H54 (cell line): ENCODE results near the gene CLEC10A.
"Not testable (repeated sequence)": the region's sequence is repeated elsewhere in the genome, so short reads cannot be mapped to it uniquely, and the experiment has no call there.

Source experiments
- DNase-seq: peaks from one replicate; pipeline ENCODE4 v3.0.0; 2011; ENCODE audit warnings: low spot score, mixed read lengths; ENCODE audit not compliant: insufficient read length
- FAIRE-seq: peaks from 3 replicates; lab custom pipeline; 2011; peaks lifted over from hg19 to GRCh38; lab: Jason Lieb, UNC
- POLR2A ChIP-seq: IDR thresholded peaks from 2 replicates; pipeline ENCODE4 v1.6.1; 2011; ENCODE audit warnings: low read depth, mild to moderate bottlenecking, low read length

Gene CLEC10A

GRCh38 chr17:7079581-7080455 lies at the start of gene CLEC10A:
Gene CLEC10A (minus strand): TSS chr17:7080251. CDS start chr17:7078812, 1,439 bp downstream.
- DNase-seq: no peak
- TF ChIP-seq POLR2A: no peak
- no peak for FAIRE-seq

- FAIRE-seq: no peak
- no peak for TF ChIP-seq POLR2A
- no peak for DNase-seq
These were observed 49.3 kb upstream of the CLEC10A start for GRCh38 chr17:7129311-7129710.

GRCh38 chr17:7128160-7128559 lies 48.1 kb upstream of the CLEC10A start:
- DNase-seq (no peak), FAIRE-seq (no peak)
- TF ChIP-seq POLR2A: no peak

GRCh38 chr17:7127501-7127900 lies 47.5 kb upstream of the CLEC10A start:
- not testable (repeated sequence) for FAIRE-seq

GRCh38 chr17:7126386-7126785 lies 46.3 kb upstream of the CLEC10A start:
- FAIRE-seq: not testable (repeated sequence)

More at GRCh38 chr17:7127501-7127900, 47.5 kb upstream of the CLEC10A start:
- DNase-seq: not testable (repeated sequence)

GRCh38 chr17:7124923-7125322 lies 44.9 kb upstream of the CLEC10A start:
- no peak for TF ChIP-seq POLR2A
- FAIRE-seq (no peak), DNase-seq (no peak)

More at GRCh38 chr17:7126386-7126785, 46.3 kb upstream of the CLEC10A start:
- DNase-seq: not testable (repeated sequence)

GRCh38 chr17:7123844-7124243 lies 43.8 kb upstream of the CLEC10A start:
- no peak for TF ChIP-seq POLR2A
- FAIRE-seq (no peak), DNase-seq (no peak)

- FAIRE-seq: no peak
These were observed 42.3 kb upstream of the CLEC10A start for GRCh38 chr17:7122381-7122780.

GRCh38 chr17:7120635-7121034 lies 40.6 kb upstream of the CLEC10A start:
- DNase-seq, FAIRE-seq: not testable (repeated sequence)

More at GRCh38 chr17:7122381-7122780, 42.3 kb upstream of the CLEC10A start:
- DNase-seq: no peak
- TF ChIP-seq POLR2A: no peak

- FAIRE-seq: no peak
- no peak for TF ChIP-seq POLR2A
- no peak for DNase-seq
These were observed 40.1 kb upstream of the CLEC10A start for GRCh38 chr17:7120123-7120522.

- FAIRE-seq (no peak), DNase-seq (no peak)
- TF ChIP-seq POLR2A: no peak
These were observed 39.3 kb upstream of the CLEC10A start for GRCh38 chr17:7119314-7119713.

- no peak for DNase-seq
- FAIRE-seq: no peak
- no peak for TF ChIP-seq POLR2A
These were observed 35.0 kb upstream of the CLEC10A start for GRCh38 chr17:7114875-7115614.

GRCh38 chr17:7114241-7114874 lies 34.3 kb upstream of the CLEC10A start, which contains the start of gene ASGR2:
Gene ASGR2 (minus strand): TSS chr17:7114822. CDS start chr17:7114240, 582 bp downstream.
- DNase-seq (no peak), FAIRE-seq (no peak)
- no peak for TF ChIP-seq POLR2A
